NCI-H2196 treated with DMSO at 0.1 percent for 48 hours (cell line): Measurements from ENCODE around the gene SOHLH1.
A peak's percentile ranks its signal among the peaks of the same experiment; 100 is the strongest.

Experiments used
- DNase-seq: peaks from one replicate; lab custom pipeline; 2025; ENCODE audit not compliant: unreplicated experiment; lab: John Stamatoyannopoulos, UW

The SOHLH1 gene

DNA sequence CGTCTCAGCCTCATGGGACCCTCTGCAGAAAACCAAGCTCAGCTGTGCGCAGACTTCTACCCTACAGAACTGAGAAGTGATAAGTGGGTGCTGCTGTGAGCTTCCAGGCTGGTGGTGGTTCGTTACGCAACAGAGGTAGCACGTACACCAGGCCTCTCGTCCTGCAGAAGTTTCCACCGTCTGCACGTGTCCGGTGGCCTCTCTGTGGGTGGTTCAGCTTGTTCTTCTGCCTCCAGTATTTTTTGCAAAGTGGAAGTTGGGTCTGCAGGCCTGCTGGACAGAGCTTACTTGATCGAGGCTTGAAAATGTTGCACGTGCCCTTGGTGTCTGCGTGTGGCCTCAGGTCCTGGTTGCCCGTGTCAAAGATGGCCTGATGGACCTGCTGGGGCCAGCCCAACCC, 30.2 kb upstream of the SOHLH1 start:
- no peak for DNase-seq

DNA sequence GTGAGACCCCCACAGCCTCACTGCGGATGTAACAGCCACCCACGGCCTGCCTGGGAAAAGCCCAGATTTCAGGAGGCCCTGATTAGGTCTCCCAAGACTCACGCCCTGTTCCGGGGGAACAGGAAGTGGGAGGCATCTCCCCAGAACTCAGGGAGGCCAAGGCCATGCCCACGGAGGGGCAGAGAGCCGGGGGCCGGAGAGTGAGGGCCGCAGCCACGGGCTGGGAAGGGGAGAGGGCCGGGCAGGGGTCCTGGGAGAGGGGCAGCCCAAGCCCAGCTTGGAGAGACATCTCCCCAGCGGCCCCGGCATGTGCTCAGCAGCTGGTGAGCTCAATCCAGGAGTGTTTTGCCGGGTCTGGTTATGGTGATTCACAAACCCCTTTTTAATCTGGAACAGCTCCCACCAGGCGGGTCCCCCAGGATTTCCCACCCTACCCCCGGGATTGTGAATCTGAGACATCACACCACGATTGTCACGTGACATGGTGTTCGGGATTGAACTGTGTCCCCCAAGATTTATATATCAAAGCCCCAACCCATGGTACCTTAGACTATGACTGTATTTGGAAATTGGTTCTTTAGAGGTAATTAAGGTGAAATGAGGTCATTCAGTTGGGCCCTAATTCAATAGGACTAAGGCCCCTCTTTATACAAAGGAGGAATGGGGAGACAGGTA, 29.3 kb upstream of the SOHLH1 start:
- DNase-seq: no peak

- no peak for DNase-seq
Observed at GRCh38 chr9:135727257-135727875, 28.1 kb upstream of the SOHLH1 start.

GRCh38 chr9:135726138-135726853, 27.0 kb upstream of the SOHLH1 start:
- DNase-seq: no peak

GRCh38 chr9:135724186-135724787, 25.0 kb upstream of the SOHLH1 start:
- no peak for DNase-seq

DNA sequence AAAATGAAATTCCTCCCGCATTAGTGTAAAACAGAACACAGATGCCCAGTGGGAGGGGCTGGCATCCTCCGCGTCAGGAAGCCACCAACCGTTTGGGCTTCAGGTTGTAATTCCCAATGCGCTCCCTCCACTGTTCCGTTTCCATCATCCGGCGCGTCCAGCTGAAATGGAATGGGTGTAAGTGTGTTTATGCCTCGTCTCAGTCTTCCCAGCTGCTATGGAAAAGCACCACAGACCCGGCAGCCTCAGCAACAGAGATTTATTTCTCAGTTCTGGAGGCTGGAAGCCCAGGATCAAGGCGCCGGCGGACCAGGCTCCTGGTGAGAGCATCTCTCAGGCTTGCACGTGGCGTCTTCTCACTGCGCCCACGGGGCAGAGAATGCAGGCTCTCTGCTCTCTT, 23.1 kb upstream of the SOHLH1 start:
- DNase-seq: no peak

- DNase-seq: no peak
Observed at GRCh38 chr9:135719472-135719871, 20.2 kb upstream of the SOHLH1 start.

DNA sequence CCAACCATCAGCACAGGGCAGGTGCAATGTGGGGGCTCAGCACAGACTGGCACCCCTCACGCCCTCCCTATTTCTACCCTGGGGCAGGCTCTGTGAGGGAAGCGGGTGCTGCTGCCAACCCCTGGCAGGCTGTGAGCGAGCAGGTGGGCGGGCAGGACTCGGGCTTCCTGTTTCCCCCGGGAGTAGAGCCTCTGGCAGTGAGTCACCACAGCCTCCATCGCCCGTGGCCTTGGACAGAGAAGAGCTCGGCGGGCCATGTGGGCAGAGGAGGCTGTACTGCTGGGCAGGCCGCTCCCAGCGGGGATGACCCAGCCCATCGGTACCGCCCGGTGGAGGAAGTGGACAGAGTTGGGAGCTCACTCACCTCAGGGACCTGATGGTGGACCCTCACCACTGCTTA, 19.3 kb upstream of the SOHLH1 start:
- no peak for DNase-seq

DNA sequence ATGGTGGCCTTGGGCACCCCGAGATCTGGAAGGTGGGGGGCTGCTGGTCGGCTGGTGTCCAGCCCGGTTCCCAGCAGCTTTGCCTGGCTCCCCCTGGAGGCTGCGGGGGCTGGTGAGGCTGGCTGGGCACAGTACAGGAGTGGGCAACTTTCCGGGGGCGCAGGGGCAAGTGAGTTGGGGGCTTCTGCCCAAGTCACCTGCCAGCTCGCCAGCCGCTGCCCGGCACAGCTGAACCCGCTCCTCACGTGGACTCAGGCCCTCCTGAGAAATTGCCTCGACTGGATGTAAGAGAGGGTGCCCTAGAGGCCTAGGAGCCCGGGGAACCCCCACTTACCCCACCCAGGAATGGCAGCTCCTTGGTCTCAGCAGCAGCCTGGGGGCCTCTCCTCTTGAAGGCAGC, 18.1 kb upstream of the SOHLH1 start:
- DNase-seq: no peak

GRCh38 chr9:135716045-135716444, 16.8 kb upstream of the SOHLH1 start:
- no peak for DNase-seq

DNA sequence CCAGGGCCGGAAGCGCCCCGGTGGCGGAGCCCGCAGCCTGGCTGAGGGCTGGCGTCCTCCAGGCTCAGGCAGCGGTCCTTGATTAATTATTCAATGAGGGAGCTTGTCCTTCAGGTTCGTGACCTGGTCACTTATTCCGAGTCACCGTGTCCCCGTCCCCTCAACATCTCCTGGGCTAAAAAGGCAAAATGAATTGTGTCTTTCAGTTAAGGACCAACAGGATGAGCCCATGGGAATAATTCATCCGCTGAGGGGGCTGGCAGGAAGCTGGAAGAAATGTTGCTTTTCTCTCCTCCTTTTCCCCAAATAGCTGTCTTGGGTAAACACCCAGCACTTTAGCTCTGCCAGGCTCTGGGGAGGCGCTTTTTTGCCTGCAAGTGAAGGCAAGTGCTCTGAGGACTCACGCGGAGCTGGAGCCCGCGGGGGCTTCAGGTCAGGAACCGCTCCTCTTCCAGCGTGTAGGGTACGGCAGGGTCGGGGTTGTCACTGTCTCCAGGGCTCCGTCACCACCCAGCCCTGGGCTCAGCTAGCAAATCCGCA, 15.8 kb upstream of the SOHLH1 start:
- DNase-seq: no peak

- DNase-seq: no peak
Observed at GRCh38 chr9:135714242-135715055, 15.2 kb upstream of the SOHLH1 start.

- no peak for DNase-seq
Observed at GRCh38 chr9:135712613-135713295, 13.5 kb upstream of the SOHLH1 start.

- no peak for DNase-seq
Observed at GRCh38 chr9:135711881-135712280, 12.6 kb upstream of the SOHLH1 start.

DNA sequence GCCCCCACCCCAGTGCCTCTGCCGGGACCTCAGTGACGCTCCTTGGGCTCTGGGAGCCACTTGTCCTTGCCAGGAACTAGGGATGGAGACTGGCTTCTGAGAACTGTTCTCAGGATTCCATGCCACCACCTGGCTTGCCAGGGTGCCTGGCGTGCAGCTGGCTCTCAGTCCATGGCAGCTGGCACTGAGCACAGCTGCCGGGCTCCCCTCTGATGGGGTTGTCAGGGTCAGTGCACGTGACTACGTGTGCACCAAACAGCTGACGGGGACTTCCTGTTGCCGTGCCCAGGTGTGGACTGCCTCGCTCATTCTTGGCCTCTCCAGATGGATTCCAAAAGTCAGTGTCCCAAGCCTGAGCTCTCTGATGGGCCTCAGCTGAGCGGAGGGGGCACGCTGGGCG, 12.1 kb upstream of the SOHLH1 start:
- DNase-seq: peak; percentile 74

- DNase-seq: no peak
Observed at GRCh38 chr9:135708164-135708563, 8.9 kb upstream of the SOHLH1 start.

- no peak for DNase-seq
Observed at GRCh38 chr9:135707252-135708138, 8.2 kb upstream of the SOHLH1 start.

DNA sequence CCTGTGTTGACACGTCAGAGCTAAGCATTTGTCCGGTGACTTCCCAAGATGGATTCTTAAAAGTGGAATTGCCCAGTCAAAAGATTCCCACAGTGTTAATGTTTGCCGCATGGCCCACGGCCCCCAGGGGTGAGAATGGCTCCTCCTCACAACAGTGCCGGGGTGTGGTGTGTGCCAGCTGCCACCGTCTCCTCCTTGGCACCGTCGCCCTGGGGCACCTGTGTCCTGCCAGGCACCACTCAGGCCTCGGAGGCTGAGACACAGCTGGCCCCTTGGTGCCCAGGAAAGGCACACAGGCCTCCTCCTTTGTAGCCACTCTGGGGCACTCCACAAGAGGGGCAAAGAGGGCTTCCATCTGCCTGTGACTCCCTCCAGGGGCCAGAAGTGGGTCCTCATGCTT, 7.0 kb upstream of the SOHLH1 start:
- no peak for DNase-seq

GRCh38 chr9:135705376-135705775, 6.1 kb upstream of the SOHLH1 start:
- DNase-seq: no peak
